ENCODE data around the gene TUBB2A. TPM values are rescaled to one million over a fixed set of nuclear protein-coding genes. Genes with fewer than 3 reads are reported as not detected.

Gene TUBB2A
- total and polyA plus RNA-seq, 2 of the 4 experiments (the other 2 are of a cell fraction), result 164 to 264 TPM

- Histone ChIP-seq H2BK15ac (ENCODE audit: low read depth, low read length) (no peak overlapping the region), H3K56ac (ENCODE audit: extremely low read depth, insufficient read depth, low read length) (no peak overlapping the region), H3K79me1 (ENCODE audit: low read depth in 1 of 2, low read length in 2 of 2) (no peaks in the 10 kb centered on the region), H3K4me3 (ENCODE audit: insufficient read depth, low read depth, low read length) (no peak overlapping the region), H3K9me1 (ENCODE audit: insufficient read depth, low read length) (no peaks in the 10 kb centered on the region; the same call in 1 of the 2 replicates), H2AFZ (replicated peaks; ENCODE audit: low read length, poor library complexity) (peak overlapping the region; percentile 90), H2AK9ac (replicated peaks; ENCODE audit: low read depth, low read length, poor library complexity) (no peak overlapping the region), H3K23ac (ENCODE audit: low read depth, low read length) (no peak overlapping the region), H3K18ac (ENCODE audit: low read depth, low read length) (no peak overlapping the region), H3K4me1 (ENCODE audit: control insufficient read depth, insufficient read depth, low read length) (peaks cover 5% of the 10 kb centered on the region), H4K20me1 (ENCODE audit: insufficient read depth, low read length) (no peaks in the 10 kb centered on the region), H2BK5ac (ENCODE audit: low read depth, low read length, poor library complexity, severe bottlenecking) (no peak overlapping the region), H4K91ac (ENCODE audit: insufficient read depth, low read depth, low read length) (no peak overlapping the region), H3K4ac (ENCODE audit: low read depth, low read length) (no peak overlapping the region), H3K9ac (ENCODE audit: low read depth, low read length) (no peak overlapping the region), H4K5ac (ENCODE audit: low read depth, low read length) (no peak overlapping the region; the same call in none of the 2 replicates), H3K14ac (replicated peaks; ENCODE audit: low read depth, low read length) (no peak overlapping the region; the same call in 1 of the 2 replicates), H3K9me3 (ENCODE audit: control insufficient read depth, insufficient read depth, low read length) (peaks cover 5% of the 10 kb centered on the region), H3K27me3 (ENCODE audit: control insufficient read depth, insufficient read depth, low read length) (no peaks in the 10 kb centered on the region), H3K4me2 (ENCODE audit: low read depth, low read length) (no peak overlapping the region), H2BK120ac (ENCODE audit: low read depth, low read length) (0 out of 2 replicates have a peak overlapping the region, but pooled peaks have one; percentile 38), H3K27ac (ENCODE audit: insufficient read depth, low read length) (no peak overlapping the region), H3K36me3 (ENCODE audit: control insufficient read depth, insufficient read depth, low read length) (no peaks in the 10 kb centered on the region), H2BK20ac (ENCODE audit: low read depth, low read length) (no peak overlapping the region), H2AK5ac (ENCODE audit: low read depth, low read length) (no peak overlapping the region), H4K8ac (ENCODE audit: low read depth in 2 of 2, low read length in 2 of 2) (peak overlapping the region in 1 of 2 experiments; percentile 61; a peak in 1 of 4 replicates)
- dilution Hi-C loops (cut with HindIII; ENCODE audit: low sequenced_read_pairs, unreplicated experiment), result no loop called here
- DNase-seq (peak; percentile 46), ATAC-seq (ENCODE audit: low read depth) (no peak; the same call in 1 of the 2 replicates)
- 49% methylated on average over 4 of the region's 19 CpGs; no CpG with 5 or more reads in 1 of the 2 experiments for WGBS, 2 experiments (ENCODE audit: extremely low coverage in 2 of 2, insufficient read length in 1 of 2)
- intact Hi-C loops (cut with micrococcal nuclease), result no loop called here
- TF ChIP-seq FOS (IDR thresholded peaks at IDR 0.05; ENCODE audit: low read depth, low read length), result no peak
- no peak for TF ChIP-seq POLR2A (IDR thresholded peaks at IDR 0.05; ENCODE audit: low read depth, low read length)
- no peak for TF ChIP-seq RAD21 (IDR thresholded peaks at IDR 0.05; ENCODE audit: low read length)
- TF ChIP-seq MAZ (IDR thresholded peaks at IDR 0.05; ENCODE audit: borderline replicate concordance, low read depth, low read length), result no peak
- no peak for TF ChIP-seq BHLHE40 (IDR thresholded peaks at IDR 0.05; ENCODE audit: low read depth, low read length)
- TF ChIP-seq CEBPB (IDR thresholded peaks at IDR 0.05; ENCODE audit: low read depth, low read length), result no peak
- TF ChIP-seq NFE2L2 (IDR thresholded peaks at IDR 0.05; ENCODE audit: low read depth, low read length), result no peak
- TF ChIP-seq ELK1 (IDR thresholded peaks at IDR 0.05; ENCODE audit: borderline replicate concordance, low read depth, low read length), result no peak
- CTCF ChIA-PET, result interaction anchor here (0.6 to 1.5 kb wide), 3 partner anchors 15 to 28 kb away, joined by 3 to 4 read pairs (median 3); no protein-coding TSS in a partner anchor
- POLR2A ChIA-PET (ENCODE audit: unreplicated experiment), result no interaction called here
- in situ Hi-C loops (cut with MboI; ENCODE audit: low sequenced_read_pairs), result no loop called here
- BruUV-seq (replicated peaks), result no TSS peak
Measured at GRCh38 chr6:3194535-3195419, 37.4 kb upstream of the TUBB2A start.

All from IMR-90 (cell line).